GM21515 (cell line): ENCODE results near the gene KRTAP3-2.
"Not testable (repeated sequence)": the region's sequence is repeated elsewhere in the genome, so short reads cannot be mapped to it uniquely, and the experiment has no call there.

ENCODE experiments used
- ATAC-seq: cut with Tn5 transposase; IDR thresholded peaks from one replicate; pipeline ENCODE4 v1.9.1; 2021; ENCODE audit not compliant: unreplicated experiment

KRTAP3-2 gene

DNA sequence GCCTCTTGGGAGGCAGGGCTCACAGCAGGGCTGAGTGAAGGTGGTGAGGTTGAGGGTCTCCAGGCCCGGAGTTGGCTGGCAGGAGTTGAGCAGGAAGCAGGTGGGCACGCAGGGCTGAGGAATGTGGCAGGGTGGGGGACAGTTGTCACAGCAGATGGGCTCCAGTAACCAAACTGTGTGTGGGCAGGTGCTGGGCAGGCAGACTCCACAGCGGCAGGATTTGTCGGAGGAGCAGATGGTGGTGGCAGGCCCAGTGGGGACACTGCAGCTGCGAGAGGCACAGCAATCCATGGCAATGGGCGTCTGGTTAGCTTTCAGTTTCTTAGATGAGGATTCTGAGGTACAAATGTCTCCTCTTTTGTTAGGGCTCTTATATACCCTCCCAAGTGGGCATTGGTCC lies at the start of gene KRTAP3-2:
Gene KRTAP3-2, minus strand, starts transcription at position 344 of the 400 bp plus-strand sequence. Its CDS starts 53 bp downstream, at position 291.
- not testable (repeated sequence) for ATAC-seq

- no peak for ATAC-seq
Observed at GRCh38 chr17:41049110-41049509, 49.4 kb upstream of the KRTAP3-2 start.

DNA sequence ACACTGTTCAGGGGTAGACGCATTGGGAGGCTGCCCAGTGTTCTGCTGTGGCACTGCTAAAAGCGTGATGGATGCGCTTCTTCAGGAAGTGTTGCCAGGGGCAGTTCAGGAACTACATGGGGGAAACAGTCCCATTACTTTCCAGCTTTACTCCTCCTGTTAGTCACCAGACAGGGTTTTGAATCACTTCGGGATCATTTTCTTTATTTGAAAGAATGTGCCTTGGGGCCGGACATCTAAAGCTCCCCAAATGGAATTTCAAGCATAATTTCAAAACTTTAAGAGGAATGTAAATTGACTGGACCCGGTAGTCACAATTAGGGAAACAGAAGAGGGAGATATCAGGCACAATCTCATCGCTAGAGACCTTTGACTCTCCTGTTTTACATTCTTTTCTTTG lies 48.7 kb upstream of the KRTAP3-2 start:
- no peak for ATAC-seq

DNA sequence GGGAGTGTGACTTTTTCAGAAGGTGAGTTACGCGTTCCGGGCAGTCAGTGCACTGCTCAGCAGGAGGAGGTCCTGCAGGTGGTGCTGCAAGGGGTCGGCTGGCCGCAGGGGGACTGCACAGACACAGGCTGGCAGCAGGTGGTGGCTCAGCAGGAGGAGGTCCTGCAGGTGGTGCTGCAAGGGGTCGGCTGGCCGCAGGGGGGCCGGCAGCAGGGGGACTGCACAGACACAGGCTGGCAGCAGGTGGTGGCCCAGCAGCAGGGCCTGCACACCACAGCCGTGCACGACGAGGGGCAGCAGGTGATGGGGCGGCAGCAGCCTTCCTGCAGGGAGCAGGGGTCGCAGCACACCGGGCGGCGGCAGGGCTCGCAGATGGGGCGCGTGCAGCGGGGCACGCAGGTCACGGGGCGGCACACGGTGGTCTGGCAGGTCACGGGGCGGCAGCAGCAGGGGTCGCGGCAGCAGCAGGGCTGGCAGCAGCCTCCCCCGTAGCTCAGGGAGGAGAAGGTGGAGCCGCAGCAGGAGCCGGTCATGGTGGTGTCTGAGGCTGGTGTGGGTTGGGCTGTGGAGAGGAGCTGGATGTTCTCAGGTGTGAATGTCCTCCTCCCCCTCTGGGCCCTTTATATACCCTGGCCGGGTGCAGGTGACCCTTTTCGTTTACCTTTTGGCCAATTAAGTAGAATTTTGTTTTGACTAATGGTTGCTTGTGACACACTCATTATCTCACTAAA lies 47.2 kb upstream of the KRTAP3-2 start, which contains the start of gene KRTAP2-1:
Gene KRTAP2-1, minus strand, starts transcription at position 582 of the 731 bp plus-strand sequence. Its CDS starts 49 bp downstream, at position 533.
- not testable (repeated sequence) for ATAC-seq

DNA sequence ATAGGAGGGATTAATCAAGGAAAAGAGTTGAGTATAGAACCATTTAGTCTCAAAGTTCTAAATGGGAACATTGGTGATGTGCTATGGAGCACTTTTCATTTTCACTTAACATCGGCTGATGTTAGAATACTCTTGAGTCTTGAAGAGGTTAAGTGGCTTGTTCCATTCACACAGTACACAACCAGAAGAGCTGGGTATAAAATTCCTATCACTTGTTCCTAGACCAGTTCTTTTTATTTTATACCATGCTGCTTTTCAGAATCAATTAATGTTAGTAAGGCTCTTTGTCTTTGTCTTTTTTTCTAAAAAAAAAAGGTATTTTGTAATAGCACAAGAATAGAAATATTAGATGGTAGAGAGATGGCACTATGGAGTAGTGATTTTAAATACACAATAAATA lies 43.2 kb upstream of the KRTAP3-2 start:
- no peak for ATAC-seq

DNA sequence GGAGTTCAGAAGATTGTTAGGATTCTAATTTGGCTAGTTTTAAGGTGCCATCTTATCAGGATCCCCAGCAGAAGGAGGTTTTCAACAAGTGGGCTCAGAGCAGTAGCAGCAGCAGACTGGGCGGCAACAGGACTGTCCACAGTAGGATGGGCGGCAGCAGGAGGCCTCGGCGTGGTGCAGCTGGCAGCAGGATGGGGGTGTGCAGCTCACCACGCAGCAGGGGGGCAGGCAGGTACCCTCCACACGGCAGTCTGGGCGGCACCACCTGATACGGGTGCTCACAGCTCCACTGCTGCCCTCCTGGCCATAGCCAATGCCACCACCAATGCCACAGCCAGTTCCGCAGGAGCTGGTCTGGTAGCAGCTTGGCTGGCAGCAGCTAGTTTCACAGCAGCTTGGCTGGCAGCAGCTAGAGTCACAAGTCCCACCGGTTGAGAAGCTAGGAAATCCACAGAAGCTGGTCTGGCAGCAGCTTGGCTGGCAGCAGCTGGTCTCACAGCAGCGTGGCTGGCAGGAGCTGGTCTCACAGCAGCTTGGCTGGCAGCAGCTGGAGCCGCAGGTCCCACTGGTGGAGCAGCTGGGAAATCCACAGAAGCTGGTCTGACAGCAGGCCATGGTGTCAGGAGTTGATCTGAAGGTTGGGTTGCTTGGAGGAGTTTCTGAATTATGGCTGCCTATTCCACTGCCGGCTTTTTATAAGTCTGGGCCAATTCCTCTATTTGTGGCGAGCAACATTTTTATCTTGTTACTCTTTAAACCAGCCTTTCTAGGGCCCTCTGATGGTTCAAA lies 41.3 kb upstream of the KRTAP3-2 start, which contains the start of gene KRTAP1-1:
Gene KRTAP1-1, minus strand, starts transcription at position 668 of the 789 bp plus-strand sequence. Its CDS starts 53 bp downstream, at position 615.
- ATAC-seq: not testable (repeated sequence)

- ATAC-seq: no peak
Observed at GRCh38 chr17:41037853-41038350, 38.2 kb upstream of the KRTAP3-2 start.

- ATAC-seq: not testable (repeated sequence)
Observed at GRCh38 chr17:41034346-41034935, 34.7 kb upstream of the KRTAP3-2 start, which contains the start of gene KRTAP1-3. TSS of gene KRTAP1-3 (minus strand) at chr17:41034874. CDS start at chr17:41034821, 53 bp downstream.

DNA sequence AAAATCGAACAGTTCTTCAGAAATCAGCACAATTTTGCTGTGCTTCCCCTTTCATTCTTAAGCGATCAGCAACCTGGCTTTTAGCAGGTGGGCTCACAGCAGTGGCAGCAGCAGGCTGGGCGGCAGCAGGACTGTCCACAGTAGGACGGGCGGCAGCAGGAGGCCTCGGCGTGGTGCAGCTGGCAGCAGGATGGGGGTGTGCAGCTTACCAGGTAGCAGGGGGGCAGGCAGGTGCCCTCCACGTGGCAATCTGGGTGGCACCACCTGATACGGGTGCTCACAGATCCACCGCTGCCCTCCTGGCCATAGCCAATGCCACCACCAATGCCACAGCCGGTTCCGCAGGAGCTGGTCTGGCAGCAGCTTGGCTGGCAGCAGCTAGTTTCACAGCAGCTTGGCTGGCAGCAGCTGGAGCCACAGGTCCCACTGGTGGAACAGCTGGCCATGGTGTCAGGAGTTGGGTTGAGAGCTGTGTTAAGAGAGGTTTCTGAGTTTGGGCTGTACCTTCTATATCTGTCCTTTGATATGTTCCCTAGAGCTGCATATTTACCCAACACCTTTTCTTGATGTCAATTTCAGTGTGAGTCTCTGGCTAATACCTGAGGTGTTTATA lies 30.0 kb upstream of the KRTAP3-2 start, which contains the start of gene KRTAP1-4:
Gene KRTAP1-4, minus strand, starts transcription at position 563 of the 613 bp plus-strand sequence. Its CDS starts 117 bp downstream, at position 446.
- ATAC-seq: no peak

GRCh38 chr17:41026715-41027471 lies 27.2 kb upstream of the KRTAP3-2 start, which contains the start of gene KRTAP1-5:
TSS of gene KRTAP1-5 (minus strand) at chr17:41027208. CDS start at chr17:41027155, 53 bp downstream.
- ATAC-seq: no peak

- ATAC-seq: no peak
Observed at GRCh38 chr17:41024697-41025096, 25.0 kb upstream of the KRTAP3-2 start.

DNA sequence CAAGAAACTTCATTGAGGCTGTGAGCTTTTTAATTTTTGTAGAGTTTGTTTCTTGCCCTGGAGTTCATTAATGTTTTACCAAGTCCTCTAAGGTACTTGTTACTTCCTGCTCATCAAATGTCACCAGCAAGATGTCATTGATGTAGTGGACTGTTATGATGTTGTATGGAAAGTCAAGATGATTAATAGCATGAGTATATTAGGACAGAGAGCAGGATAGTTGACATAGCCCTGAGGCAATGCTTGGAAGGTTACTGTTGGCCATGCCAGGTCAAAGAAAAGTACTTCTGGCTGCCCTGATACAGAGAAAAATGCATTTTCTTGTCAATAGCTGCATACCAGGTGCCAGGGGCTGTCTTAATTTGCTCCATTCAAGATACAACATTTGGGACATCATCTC lies 20.6 kb upstream of the KRTAP3-2 start:
- ATAC-seq: no peak

GRCh38 chr17:41019415-41019814 lies 19.7 kb upstream of the KRTAP3-2 start:
- ATAC-seq: no peak

DNA sequence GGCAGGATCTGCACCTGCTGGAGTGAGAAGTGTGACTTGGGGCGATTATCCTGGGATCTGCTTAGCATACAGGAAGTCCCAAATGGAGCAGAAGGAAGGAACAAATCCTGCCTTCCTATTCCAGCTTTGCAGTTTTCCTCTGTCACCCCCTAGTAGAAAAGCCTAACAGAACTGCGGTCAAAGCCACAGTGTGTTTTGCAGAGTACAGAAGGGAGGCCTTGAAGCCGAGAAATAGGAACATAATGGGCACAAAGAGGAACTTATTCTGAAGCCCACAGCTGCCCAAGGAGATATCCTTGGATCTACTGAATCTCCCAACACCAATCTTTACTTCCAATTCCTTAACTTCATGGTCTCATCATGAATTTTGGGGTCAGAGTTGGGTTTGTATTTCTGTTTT lies 18.8 kb upstream of the KRTAP3-2 start:
- ATAC-seq: no peak

- ATAC-seq: no peak
Observed at GRCh38 chr17:41016578-41017215, 17.0 kb upstream of the KRTAP3-2 start.

- ATAC-seq: no peak
Observed at GRCh38 chr17:41015454-41015853, 15.7 kb upstream of the KRTAP3-2 start.

GRCh38 chr17:41013606-41014005 lies 13.9 kb upstream of the KRTAP3-2 start:
- ATAC-seq: no peak

- no peak for ATAC-seq
Observed at GRCh38 chr17:41013181-41013580, 13.5 kb upstream of the KRTAP3-2 start.
